Effector memory CD4-positive, alpha-beta T cell (primary cell): ENCODE measurements around the gene LRRC47.

ENCODE experiments used
- DNase-seq, 3 donors: peaks; one replicate each; pipeline ENCODE4 v3.0.0-alpha.2; 2020
- H3K27ac ChIP-seq: 2 replicates; pipeline ENCODE4 v1.7.0; 2013; ENCODE audit warnings: mild to moderate bottlenecking, low read length, moderate library complexity; ENCODE audit not compliant: insufficient read depth, poor library complexity, severe bottlenecking
- H3K27me3 ChIP-seq: replicated peaks from 2 replicates; pipeline ENCODE4 v1.7.0; 2013; ENCODE audit warnings: mild to moderate bottlenecking, low read length; ENCODE audit not compliant: insufficient read depth, control insufficient read depth, poor library complexity, severe bottlenecking
- H3K36me3 ChIP-seq: 2 replicates; pipeline ENCODE4 v1.7.0; 2013; ENCODE audit warnings: mild to moderate bottlenecking, low read length, moderate library complexity; ENCODE audit not compliant: control insufficient read depth, insufficient read depth
- H3K4me1 ChIP-seq: 2 replicates; pipeline ENCODE4 v1.7.0; 2013; ENCODE audit warnings: low read length, mild to moderate bottlenecking; ENCODE audit not compliant: control insufficient read depth, insufficient read depth, poor library complexity, severe bottlenecking
- H3K4me3 ChIP-seq: 2 replicates; pipeline ENCODE4 v1.7.0; 2013; ENCODE audit warnings: low read length, low read depth, mild to moderate bottlenecking; ENCODE audit not compliant: insufficient read depth, poor library complexity, severe bottlenecking
- H3K9me3 ChIP-seq: 2 replicates; pipeline ENCODE4 v1.7.0; 2013; ENCODE audit warnings: mild to moderate bottlenecking, low read length, moderate library complexity; ENCODE audit not compliant: control insufficient read depth

Gene LRRC47

DNA sequence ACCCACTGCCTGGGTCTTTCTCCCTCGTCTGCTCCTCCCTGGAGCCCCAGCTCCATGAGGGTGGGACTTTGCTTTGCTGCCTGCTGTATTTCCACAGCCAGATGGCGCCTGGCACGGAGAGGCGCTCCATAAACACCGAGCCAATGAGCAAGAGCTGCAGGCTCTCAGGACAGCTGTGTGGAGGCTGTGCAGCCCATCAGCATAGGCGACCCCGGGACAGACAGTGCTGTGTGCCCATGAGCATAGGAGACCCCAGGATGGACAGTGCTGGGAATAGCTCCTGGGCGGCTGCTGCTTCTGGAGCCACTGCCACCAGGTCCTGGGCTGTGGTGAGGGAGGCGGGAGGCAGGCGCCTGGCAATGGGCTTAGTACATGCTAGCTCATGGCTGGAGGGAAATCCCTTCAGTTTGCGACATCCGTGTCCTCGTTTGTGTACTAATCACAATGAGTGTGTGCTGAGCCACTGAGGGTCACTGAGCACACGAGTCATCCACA, 31.6 kb upstream of the LRRC47 start:
- no peak for DNase-seq
- Histone ChIP-seq H3K36me3 (peaks cover 62% of the 10 kb centered on the region), H3K27me3 (no peaks in the 10 kb centered on the region), H3K27ac (no peak overlapping the region), H3K9me3 (no peaks in the 10 kb centered on the region), H3K4me1 (no peaks in the 10 kb centered on the region), H3K4me3 (no peak overlapping the region)

GRCh38 chr1:3825356-3825755, 29.1 kb upstream of the LRRC47 start:
- no peak overlapping the region for H3K27ac ChIP-seq
- H3K27me3 ChIP-seq = no peaks in the 10 kb centered on the region
- no peaks in the 10 kb centered on the region for H3K4me1 ChIP-seq
- no peaks in the 10 kb centered on the region for H3K9me3 ChIP-seq
- no peak for DNase-seq
- H3K36me3 ChIP-seq = peaks cover 58% of the 10 kb centered on the region
- no peak overlapping the region for H3K4me3 ChIP-seq

- Histone ChIP-seq H3K27me3 (no peaks in the 10 kb centered on the region), H3K4me1 (no peaks in the 10 kb centered on the region), H3K27ac (no peak overlapping the region), H3K36me3 (peaks cover 58% of the 10 kb centered on the region), H3K4me3 (no peak overlapping the region), H3K9me3 (no peaks in the 10 kb centered on the region)
- DNase-seq = no peak
These were observed 28.4 kb upstream of the LRRC47 start for GRCh38 chr1:3824650-3825049.

- H3K27me3 ChIP-seq = no peaks in the 10 kb centered on the region
- DNase-seq = no peak
- H3K4me3 ChIP-seq = no peak overlapping the region
- no peaks in the 10 kb centered on the region for H3K4me1 ChIP-seq
- no peak overlapping the region for H3K27ac ChIP-seq
- peaks cover 44% of the 10 kb centered on the region for H3K36me3 ChIP-seq
- H3K9me3 ChIP-seq = no peaks in the 10 kb centered on the region
These were observed 26.1 kb upstream of the LRRC47 start for GRCh38 chr1:3822421-3822820.

DNA sequence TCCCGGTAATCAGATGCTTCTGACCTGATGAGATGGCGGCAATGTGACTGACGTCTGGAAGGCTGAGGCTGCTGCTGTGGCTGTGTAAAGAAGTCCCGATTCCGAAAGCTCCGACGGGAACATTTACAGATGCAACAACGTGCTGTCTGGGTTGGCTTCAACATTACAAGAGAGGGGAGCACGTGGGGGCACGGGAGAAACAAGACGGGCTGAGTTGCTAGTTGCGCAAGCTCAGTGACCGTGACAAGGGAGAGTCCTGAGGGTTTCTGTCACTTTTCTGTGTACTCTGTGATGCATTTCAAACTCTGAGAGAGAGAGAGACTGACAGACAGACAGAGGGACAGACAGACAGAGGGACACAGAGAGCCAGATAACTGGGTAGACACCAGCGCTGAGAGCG, 25.6 kb upstream of the LRRC47 start:
- Histone ChIP-seq H3K27ac (no peak overlapping the region), H3K27me3 (no peaks in the 10 kb centered on the region), H3K4me3 (no peak overlapping the region), H3K36me3 (peaks cover 39% of the 10 kb centered on the region), H3K4me1 (no peaks in the 10 kb centered on the region), H3K9me3 (no peaks in the 10 kb centered on the region)
- no peak for DNase-seq

GRCh38 chr1:3821447-3821846, 25.1 kb upstream of the LRRC47 start:
- H3K36me3 ChIP-seq = peaks cover 36% of the 10 kb centered on the region
- H3K27me3 ChIP-seq = no peaks in the 10 kb centered on the region
- no peaks in the 10 kb centered on the region for H3K9me3 ChIP-seq
- no peak overlapping the region for H3K4me3 ChIP-seq
- no peak for DNase-seq
- H3K4me1 ChIP-seq = no peaks in the 10 kb centered on the region
- no peak overlapping the region for H3K27ac ChIP-seq

GRCh38 chr1:3821004-3821403, 24.7 kb upstream of the LRRC47 start:
- H3K9me3 ChIP-seq = no peaks in the 10 kb centered on the region
- H3K36me3 ChIP-seq = peaks cover 32% of the 10 kb centered on the region
- H3K4me1 ChIP-seq = no peaks in the 10 kb centered on the region
- H3K27ac ChIP-seq = no peak overlapping the region
- no peak overlapping the region for H3K4me3 ChIP-seq
- DNase-seq = no peak
- no peaks in the 10 kb centered on the region for H3K27me3 ChIP-seq

- no peak overlapping the region for H3K27ac ChIP-seq
- H3K27me3 ChIP-seq = no peaks in the 10 kb centered on the region
- H3K9me3 ChIP-seq = no peaks in the 10 kb centered on the region
- H3K4me1 ChIP-seq = no peaks in the 10 kb centered on the region
- DNase-seq = no peak
- H3K4me3 ChIP-seq = no peak overlapping the region
- peaks cover 28% of the 10 kb centered on the region for H3K36me3 ChIP-seq
These were observed 24.0 kb upstream of the LRRC47 start for GRCh38 chr1:3820316-3820715.

- Histone ChIP-seq H3K4me3 (no peak overlapping the region), H3K36me3 (peaks cover 24% of the 10 kb centered on the region), H3K27ac (no peak overlapping the region), H3K9me3 (no peaks in the 10 kb centered on the region), H3K4me1 (no peaks in the 10 kb centered on the region), H3K27me3 (no peaks in the 10 kb centered on the region)
- DNase-seq = no peak
These were observed 23.5 kb upstream of the LRRC47 start for GRCh38 chr1:3819771-3820200.

DNA sequence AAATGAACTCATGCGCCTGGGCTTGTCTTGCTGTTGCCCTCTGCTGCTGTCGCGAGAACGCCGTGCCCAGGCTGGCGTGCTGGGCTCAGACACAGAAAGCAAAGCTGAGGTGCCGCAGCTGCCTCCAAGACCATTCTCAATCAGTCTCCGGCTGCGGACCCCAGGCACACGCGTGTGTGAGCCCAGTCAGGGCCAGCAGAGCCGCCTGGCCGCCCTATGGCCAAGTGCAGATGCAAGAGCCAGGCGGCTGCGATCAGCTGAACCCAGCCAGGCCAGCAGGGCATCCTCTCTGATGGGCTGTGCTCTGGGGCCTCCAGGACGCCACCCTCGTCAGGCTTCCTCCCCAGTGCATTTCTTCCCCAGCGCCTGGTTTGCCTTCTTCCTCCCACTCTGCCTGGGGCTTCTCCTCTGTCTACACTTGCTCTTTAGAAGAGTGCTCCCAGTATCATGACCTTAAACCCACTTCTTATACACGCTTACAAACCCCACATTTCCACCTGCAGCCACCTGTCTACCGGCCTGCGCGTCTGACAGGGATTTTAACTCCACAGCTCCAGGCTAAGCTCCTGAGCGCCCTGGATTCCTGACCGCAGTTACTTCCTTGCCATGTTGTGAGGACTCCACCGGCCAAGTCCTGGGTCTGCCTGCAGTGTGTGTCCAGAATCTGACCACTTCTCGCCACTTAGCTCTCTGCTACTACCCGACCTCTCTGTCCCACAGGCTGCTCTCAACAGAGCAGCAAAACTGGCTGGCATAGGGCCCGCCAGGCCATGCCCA, 21.7 kb upstream of the LRRC47 start:
- no peaks in the 10 kb centered on the region for H3K9me3 ChIP-seq
- no peak for DNase-seq
- no peak overlapping the region for H3K4me3 ChIP-seq
- H3K27ac ChIP-seq = no peak overlapping the region
- peaks cover 24% of the 10 kb centered on the region for H3K36me3 ChIP-seq
- H3K4me1 ChIP-seq = no peaks in the 10 kb centered on the region
- H3K27me3 ChIP-seq = no peaks in the 10 kb centered on the region
